DMS153 treated with DMSO at 0.1 percent for 48 hours (cell line): ENCODE measurements around the gene LGALS3.

Experiments used
- DNase-seq: peaks from one replicate; lab custom pipeline; 2025; ENCODE audit not compliant: unreplicated experiment; lab: John Stamatoyannopoulos, UW

LGALS3 gene

DNA sequence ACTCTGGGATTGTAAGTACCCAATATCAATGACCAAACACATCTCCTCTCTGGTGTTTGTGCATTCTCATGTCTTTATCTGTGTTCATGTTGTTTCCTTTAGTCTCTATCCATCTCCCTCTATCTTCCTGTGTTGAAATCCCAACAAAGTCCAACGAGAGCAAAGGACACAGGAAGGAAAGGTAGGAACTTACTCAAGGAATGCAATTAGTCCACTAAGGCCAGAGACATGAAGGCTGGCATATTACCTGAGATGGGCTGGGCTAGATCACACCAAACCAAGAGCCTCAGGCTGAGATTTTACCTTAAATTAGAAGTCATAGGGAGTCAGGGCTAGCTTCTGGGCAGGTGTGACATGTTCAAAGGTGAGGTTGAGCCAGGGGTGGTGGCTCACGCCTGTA is 14.3 kb upstream of the LGALS3 start:
- no peak for DNase-seq

DNA sequence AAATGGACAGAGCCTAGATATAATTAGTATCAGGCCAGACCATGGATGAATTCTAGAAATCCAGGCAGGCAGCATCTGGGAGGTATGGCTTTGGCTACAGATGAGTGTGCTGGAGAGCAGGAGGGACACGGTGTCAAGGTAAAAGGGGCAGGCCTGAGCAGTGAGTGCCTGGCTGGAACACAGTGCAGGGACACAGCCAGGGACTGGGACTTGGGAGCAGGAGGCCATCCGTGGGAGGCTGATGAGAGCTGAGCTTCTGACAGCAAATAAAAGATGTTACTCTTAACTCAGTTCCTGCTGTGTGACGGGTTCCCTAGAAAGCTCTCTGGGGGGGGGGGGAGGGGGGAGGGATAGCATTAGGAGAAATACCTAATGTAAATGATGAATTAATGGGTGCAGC is 13.6 kb upstream of the LGALS3 start:
- DNase-seq: no peak

DNA sequence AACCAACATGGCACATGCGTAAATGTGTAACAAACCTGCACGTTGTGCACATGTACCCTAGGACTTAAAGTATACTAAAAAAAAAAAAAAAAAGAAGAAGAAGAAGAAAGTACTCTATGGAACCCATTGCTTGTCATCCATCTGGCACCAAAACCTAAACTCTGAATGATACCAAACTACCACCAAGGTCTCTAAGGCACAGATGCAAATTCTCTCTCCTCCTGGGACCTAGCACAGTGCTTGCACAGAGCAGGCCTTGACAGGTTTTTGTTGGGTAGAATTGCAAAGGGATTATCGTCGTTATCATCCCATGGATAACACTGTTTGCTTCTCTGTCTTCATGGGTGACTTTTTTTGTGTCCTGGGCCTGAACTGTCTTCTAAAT is 13.2 kb upstream of the LGALS3 start:
- DNase-seq: no peak

GRCh38 chr14:55116246-55117030 is 12.6 kb upstream of the LGALS3 start:
- no peak for DNase-seq

- DNase-seq: no peak
Measured at GRCh38 chr14:55117803-55118441, 11.1 kb upstream of the LGALS3 start.

DNA sequence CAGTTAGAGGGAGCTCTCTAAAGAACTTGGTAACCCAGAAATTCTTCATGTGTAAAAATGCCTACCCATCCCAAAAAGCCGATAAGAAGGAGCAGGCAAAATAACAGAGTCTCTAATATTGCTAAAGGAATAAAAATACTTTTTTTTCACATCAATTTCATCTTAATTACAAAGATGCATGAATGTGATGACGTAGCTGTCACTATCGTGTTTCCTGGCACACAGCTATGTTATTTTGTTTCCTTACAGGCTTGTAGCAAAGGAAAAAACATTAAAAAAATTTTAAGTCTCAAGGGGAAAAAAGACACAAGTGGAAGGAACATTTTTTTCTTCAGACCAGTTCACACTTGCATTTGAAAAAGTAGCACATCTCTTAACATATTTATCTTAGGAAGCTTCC is 10.3 kb upstream of the LGALS3 start:
- DNase-seq: no peak

DNA sequence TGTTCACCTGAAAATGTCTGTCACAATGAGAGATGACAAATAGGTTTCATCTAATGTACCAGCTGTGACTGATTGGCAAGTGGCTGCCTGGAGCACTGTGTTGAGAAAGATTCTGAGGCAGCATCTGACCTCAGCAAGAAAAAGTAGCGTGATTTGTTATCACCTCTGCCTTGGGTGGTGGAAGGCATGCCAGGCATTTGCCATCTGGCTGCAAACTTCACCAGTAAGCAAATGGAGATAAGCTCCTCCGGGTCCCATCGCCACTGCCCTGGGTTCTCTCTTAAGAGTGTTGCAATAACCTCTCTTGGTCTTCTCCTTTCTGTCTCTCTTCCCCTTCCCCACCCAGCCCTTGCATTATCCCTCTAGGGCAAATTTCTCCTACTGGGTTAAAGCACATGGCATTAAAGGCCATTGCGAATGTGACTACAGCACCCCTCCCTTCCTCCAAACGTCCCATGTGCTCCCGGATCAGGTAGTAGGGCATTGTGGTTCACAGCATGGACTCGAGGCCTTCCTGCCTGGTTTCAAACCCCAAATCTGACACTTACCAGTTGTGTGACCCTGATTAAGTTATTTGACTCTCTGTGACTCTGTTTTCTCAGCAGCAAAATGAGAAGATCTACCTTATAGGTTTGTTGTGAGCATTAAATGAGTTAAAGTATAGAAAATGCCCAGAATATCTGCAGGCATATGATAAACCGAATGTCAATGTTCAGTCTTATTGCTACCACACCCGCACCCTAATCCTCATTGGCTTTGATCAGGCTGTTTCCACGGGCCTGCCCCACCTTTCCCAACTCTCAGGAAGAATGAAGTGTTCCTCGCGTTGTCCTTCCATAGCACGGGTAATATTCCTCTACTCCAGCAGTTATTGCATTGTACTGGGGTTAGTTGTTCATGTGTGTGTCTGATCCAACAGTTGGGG is 8.2 kb upstream of the LGALS3 start:
- DNase-seq: no peak

DNA sequence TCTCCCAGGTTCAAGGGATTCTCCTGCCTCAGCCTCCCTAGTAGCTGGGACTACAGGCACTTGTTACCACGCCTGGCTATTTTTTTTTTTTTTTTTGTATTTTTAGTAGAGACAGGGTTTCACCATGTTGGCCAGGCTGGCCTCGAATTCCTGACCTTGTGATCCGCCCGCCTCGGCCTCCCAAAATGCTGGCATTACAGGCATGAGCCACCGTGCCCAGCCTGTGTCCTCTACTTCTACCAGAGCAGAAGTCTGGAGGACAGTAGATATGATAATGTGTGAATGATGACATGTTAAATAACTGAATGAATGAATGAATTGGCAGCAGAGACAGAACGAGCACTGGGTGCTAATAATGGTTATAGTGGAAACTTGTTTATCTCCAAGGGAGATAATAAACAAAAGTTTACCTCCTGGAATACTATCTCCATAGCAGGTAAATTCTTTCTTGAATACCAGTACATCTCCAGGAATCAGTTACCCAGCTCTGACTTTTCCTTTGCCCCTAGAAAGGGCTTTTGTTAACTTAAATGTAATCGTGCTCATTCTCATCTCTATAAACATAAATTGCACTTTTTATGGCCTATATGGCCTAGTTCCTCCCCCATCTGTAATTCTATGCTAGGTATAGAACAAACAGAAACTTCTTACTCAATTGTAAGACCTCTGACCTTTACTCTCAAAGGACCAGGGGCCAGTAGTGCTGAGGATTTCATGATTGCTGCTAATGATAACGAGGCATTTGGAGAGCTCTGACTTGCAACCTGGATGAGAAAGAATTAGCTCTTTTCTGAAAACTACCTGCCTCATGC is 7.2 kb upstream of the LGALS3 start:
- DNase-seq: no peak

GRCh38 chr14:55122440-55122986 is 6.5 kb upstream of the LGALS3 start:
- DNase-seq: no peak

GRCh38 chr14:55123101-55123500 is 6.0 kb upstream of the LGALS3 start:
- DNase-seq: no peak

GRCh38 chr14:55123852-55124639 is 5.0 kb upstream of the LGALS3 start:
- no peak for DNase-seq

DNA sequence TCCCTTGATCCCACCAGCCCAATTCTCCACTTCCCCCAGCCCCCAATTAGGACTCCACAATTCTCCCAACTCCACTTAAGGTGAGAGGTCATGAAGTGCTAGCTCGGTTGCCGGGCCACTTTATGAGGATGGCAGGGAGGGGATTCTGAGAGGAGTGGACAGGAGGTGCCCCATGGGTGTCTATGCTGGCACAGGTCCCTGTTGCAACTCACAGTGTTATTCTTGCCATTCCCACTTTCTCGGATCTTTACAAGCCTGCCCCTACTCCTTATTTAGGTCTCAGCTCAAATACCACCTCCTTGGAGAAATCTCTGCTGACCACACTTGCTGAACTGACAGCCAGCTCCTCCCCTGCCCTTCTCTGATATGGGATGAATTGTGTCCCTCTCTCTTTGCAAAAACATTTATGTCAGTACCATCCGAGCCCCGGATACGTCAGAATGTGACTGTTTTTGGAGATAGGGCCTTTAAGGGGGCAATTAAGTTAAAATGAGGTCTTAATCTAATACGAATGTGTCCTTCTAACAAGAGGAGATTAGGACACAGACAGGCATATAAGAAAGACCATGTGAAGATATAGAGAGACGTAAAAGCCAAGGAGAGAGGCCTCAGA is 4.2 kb upstream of the LGALS3 start:
- no peak for DNase-seq

GRCh38 chr14:55125403-55125802 is 3.6 kb upstream of the LGALS3 start:
- DNase-seq: peak; percentile 72

GRCh38 chr14:55126034-55126433 is 3.0 kb upstream of the LGALS3 start:
- no peak for DNase-seq

DNA sequence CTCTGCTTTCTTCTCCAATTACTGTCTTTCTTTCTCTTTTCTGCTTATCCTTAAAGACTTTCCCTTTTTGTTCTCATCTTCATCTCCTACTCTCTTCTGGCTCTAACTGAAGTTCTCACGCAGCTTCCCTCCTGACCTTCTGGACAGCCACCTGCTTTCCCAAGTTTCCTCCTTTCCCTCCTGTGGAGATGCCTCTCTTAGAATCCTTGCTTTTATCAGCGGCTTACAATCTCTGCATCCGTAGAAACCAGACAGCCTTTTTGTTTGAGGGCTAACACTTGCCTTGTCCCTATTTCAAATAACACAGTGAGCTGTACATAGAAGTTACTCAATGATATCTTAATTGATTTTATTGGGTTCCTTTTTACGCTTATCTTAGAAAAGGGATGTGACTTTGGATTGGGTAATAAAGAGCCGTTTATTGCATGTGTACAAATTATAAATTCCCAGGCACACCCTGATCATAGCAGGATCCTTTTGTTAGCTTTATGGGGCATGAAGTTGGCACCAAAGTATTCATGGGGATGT is 2.1 kb upstream of the LGALS3 start:
- no peak for DNase-seq

DNA sequence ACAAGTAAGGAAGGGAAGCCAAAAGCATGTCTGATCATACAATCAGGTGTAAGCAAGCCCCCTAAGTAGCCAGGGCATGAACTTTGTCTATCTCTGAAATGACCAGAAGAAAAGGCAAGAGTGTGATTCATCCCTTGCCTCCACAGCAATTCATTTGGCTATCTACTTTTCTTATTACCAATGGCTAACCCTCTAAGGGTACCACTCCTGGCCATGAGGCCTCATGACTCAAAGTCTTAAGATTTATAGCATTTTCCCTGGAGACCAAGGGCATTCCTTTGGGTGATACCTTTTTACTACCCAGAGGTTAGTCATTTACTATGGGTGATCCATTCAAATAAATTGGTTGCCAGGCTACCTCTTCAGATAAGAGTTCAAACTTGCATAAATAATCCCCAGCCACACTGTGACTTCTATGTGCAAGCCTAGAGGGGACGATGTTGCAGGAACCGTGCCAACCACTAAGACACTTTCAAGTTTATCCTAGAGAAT is 1.5 kb upstream of the LGALS3 start:
- DNase-seq: no peak

DNA sequence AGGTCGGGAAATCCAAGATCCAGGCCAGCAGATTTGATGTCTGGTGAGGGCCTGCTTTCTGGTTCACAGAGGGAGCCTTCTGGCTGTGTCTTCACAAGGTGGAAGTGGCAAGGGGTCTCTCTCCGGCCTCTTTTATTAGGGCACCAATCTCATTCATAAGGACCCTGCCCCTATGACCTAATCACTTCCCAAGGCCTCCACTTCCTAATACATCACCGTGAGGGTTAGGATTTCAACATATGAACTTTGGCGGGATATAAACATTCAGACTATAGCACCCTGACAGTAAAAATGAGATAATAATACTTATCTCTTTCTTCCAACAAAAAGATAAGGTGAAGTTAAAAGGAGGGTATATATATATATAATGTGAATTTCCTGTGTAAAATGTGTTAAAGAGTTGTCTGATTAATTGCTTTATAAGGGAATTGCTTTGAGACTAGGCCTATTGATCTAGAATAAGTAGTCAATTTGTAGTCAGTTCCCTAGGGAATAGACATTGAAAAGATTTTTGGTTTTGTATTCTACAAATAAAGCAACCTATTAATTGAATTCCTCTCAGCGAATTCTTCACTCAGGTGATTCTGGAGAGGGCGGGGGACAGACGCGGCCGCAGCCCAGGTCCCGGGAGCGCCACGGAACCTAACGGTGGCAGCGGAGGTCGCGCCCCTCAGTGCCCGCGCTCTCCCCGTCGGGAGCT is 516 bp upstream of the LGALS3 start:
- DNase-seq: no peak

DNA sequence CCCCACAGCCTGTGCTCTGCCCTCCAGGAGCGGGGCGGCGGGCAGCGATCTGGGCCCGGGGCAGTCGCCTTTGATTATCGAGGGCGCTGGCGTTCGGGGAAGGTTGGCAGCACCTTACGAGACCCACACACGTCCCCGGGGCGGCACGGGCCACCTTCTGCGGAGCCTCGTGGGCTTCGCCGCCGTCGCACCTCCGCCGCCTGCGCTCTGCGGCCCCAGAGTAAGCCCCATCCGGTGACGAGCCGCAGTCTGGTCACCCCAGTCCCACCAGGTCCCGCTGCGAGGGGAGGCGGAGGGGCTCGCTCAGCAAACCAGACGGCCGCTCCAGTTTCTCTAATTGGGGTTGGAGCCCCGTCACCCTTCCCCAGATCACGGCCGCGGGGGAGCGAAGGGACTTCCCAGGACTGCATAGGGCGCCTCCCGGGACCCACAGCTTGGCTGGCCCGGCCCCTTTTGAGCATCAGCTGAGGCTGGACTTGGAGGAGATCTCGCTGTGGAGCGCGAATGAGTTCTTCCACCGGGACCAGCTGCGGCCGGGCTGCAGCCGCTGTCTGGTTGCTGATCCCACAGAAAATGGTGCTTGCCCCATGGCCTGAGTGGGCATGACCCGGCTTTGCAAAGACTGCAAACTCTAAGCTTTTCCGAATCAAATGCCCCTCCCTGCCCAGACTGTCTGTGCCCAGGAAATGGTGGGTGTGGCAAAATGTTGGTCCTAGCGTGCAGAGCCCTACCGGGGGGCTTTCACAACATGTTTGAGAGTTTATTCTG is 560 bp downstream of the LGALS3 start:
- DNase-seq: no peak
